Myocyte (in vitro differentiated cells): Measurements from ENCODE around the gene VPS26A. TPM values are rescaled to one million over a fixed set of nuclear protein-coding genes. Genes with fewer than 3 reads are reported as not detected.

Experiments
- DNase-seq: peaks from one replicate; pipeline ENCODE4 v3.0.0-alpha.2; 2012; ENCODE audit warnings: low read depth
- polyA plus RNA-seq: library from polyadenylated mRNA; unstranded; fragments of >200 nt; gene quantifications from one replicate; pipeline ENCODE4 v1.2.1, GENCODE V29; 2012; ENCODE audit warnings: missing spikeins
- total RNA-seq: library from RNA; depleted of rRNA; stranded (reverse); fragments of >200 nt; gene quantifications from 2 replicates; pipeline ENCODE4 v1.2.3, GENCODE V29; 2014

VPS26A gene
- total RNA-seq, result 28.1 and 32.2 TPM in 2 replicates
- 25.2 TPM for polyA plus RNA-seq

DNA sequence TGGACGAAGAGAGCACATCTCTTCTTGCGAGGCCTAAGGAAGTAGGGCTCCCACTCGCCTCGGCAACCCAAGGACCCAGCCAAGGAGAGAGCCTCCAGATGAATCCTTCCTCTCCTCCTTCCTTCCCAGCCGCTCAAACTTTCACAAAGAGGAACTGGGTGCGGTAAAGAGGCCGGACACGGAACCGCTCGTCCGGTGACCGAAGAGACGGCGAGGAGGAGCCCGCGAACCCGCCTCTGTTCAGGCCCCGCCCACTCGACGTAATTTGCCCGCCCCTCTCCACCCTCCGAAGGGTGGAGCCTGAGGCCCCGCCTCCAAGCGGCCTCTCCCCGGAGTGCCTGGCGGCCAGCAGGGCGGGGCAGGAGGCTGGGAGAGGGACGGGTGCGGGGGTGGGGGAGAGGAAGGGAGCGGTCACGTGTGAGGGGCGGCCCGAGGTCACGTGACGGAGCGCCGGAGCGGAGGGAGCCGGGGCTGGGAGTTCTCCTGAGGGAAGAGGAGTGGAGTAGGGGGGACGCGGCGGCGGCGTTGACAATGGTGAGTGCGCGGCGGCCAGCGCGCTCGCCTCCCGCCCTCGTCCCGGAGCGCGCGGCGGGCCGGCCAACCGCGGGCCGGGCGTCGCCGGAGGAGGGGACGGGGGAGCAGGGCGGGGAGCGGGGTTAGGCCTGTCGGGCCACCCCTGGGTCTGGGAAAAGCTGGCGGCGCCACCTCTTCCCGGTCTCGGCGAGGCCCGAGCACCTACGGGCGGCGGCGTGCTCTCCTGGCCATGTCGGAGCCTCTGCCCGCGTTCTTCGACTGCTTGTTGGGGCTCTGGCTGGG lies at the start of gene VPS26A:
TSS of gene VPS26A (plus strand) at position 432 of the 816 bp plus-strand sequence. CDS start at position 532, 100 bp downstream.
- DNase-seq, result peak; percentile 99

- no peak for DNase-seq
Observed at GRCh38 chr10:69074532-69074931, 49.4 kb upstream of the VPS26A start.

DNA sequence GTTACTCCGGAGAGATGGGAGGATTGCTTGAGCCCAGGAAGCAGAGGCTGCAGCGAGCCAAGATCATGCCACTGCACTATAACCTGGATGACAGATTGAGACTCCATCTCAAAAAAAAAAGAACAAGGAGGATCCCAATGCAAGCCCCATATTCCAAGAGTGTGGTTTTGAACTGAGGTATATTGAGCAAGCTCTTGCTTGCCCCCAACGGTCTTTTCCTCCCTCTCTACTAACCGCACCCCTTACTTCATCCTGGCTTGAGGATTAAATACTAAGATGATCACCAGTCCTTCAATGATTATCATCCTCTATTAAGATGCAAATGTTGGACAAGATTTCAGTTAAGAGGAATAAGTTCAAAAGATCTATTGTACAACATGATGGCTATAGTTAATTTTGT lies 48.5 kb upstream of the VPS26A start:
- no peak for DNase-seq

GRCh38 chr10:69078311-69078710 lies 45.7 kb upstream of the VPS26A start:
- DNase-seq, result peak; percentile 52

DNA sequence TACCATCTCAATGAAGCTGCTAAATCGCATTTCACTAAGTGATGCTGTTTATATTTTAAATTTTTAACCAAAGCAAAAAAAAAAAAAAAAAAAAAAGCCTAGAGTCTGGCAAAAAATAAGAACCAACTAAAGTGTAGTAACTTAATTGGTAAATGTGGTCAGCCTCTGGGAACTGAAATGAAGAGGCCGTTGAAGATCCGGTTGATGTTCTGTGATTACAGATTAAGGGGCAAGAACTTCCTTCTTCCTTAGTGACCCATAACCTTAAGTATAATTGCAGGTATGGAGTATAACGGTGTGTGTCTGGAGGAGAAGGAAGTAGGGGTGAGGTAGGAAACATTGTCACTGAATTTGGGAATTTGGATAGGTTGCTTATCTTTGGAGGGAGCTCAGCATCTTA lies 43.8 kb upstream of the VPS26A start:
- DNase-seq, result no peak

GRCh38 chr10:69086001-69086509 lies 37.9 kb upstream of the VPS26A start:
- DNase-seq, result no peak

DNA sequence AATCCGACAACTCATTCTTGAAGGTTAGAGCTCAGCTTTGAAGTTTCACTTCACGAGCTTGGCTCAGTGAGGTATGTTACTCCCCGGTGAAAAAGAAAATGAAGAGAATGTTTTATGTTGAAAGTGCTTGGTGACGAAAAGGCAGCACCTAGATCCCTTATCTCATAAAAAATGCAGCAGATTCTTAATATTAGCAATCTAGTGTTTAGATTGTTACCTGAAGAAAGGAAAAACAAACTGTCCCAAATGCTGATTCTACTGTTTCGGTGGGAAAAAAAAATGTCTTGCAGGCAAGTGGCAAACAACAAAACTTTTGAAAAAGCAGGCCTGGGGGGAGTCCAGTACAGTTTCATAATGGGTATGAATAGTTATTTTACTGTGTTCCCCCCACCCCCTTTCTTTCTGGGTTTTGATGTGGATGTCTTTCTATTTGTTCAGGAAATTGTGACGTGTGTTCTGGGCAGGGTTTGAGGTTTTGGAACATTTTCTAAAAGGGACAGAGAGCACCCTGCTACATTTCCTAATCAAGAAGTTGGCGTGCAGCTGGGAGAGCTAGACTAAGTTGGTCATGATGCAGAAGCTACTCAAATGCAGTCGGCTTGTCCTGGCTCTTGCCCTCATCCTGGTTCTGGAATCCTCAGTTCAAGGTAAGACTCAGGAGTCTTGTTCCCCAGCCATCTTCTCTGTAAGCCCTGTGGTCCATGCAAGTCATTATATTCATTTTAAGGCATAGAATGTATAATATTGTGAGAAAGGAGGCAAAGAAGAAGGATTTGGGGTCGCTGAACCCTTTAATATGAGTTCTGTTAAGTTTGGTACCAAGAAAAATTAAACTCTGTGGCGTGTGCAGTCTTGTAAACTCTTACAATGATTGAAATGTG lies 36.1 kb upstream of the VPS26A start, which contains the start of gene SRGN:
TSS of gene SRGN (plus strand) at position 514 of the 881 bp plus-strand sequence. CDS start at position 569, 55 bp downstream.
- DNase-seq, result peak; percentile 80

GRCh38 chr10:69088471-69088769 lies 35.6 kb upstream of the VPS26A start:
- DNase-seq, result no peak

- peak; percentile 32 for DNase-seq
Observed at GRCh38 chr10:69088801-69089501, 35.0 kb upstream of the VPS26A start.

GRCh38 chr10:69089638-69090599 lies 34.1 kb upstream of the VPS26A start:
- DNase-seq, result no peak

- peak; percentile 22 for DNase-seq
Observed at GRCh38 chr10:69090685-69091084, 33.3 kb upstream of the VPS26A start.

DNA sequence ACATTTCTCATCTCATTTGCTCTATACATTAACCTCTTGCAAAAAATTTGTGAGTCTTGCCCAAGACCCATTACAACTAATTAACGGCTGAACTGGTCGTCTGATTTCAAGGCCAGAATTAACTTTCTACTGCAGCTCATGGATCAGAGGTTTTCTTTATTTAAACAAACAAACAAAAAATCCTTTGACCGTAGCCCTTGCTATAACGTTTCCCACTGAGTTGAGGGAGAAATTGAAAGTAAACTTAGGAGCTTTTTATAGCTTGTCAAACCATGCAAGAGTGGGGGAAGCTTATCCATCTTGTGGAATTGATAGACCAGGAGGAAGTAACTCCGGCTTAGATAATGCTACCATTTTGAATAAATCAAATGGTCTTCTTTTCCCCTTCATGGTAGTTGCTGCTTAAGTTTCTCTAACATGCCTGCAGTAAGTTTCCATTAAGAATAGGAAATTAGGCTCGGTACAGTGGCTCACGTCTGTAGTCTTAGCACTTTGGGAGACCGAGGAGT lies 32.8 kb upstream of the VPS26A start:
- DNase-seq, result peak; percentile 27

DNA sequence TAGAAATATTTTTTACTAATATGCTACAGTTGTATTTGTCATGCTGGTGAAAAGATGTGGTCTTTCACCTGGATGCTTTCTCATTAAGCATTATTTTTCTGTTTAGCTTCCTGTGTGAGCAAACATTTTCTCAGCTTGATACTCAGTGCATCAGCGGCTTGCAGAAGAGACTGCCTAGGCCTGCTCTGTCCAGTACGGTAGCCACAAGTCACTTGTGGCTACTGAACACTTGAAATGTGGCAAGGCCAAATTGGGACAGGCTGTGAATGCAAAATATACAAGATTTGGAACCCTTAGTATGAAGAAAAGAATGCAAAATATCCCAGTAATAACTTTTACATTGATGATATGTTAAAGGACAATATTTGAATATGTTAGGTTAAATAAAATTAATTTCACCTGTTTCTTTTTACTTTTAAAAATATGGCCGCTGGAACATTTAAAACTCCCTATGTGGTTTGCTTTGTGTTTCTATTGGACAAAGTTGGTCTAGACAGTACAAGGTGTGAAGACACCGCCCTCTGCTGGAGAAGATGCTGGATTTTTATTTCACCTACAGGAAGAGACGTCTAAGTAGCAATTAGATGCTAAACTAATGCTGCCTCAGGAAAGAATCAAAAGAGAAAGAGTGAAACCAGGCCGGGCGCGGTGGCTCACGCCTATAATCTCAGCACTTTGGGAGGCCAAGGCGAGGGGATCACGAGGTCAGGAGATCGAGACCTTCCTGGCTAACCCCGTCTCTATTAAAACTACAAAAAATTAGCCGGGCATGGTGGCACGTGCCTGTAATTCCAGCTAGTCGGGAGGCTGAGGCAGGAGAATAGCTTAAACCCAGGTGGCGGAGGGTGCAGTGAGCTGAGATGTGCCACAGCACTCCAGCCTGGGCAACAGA lies 30.8 kb upstream of the VPS26A start:
- DNase-seq, result peak; percentile 90

DNA sequence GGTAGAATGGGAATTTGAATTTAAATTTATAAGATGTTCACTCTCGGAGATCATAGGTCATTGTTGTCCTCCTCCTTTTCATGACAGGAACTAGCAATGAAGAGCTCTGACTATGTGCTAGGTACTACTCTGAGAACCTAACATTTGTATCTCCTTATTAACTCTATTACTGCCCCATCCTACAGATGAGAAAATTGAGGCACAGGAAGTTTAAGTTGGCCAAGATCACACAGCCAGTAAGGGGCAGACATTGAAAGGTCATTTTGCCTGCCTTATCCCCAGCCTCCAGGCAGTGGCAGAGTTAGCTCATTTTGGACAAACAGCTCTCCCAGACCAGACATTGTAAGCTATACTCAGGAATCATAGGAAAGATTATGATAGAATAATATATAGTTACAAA lies 30.0 kb upstream of the VPS26A start:
- DNase-seq, result peak; percentile 47

GRCh38 chr10:69096045-69096444 lies 27.9 kb upstream of the VPS26A start:
- DNase-seq, result no peak

- DNase-seq, result no peak
Observed at GRCh38 chr10:69097729-69098128, 26.2 kb upstream of the VPS26A start.

GRCh38 chr10:69100136-69100872 lies 23.7 kb upstream of the VPS26A start:
- no peak for DNase-seq

- DNase-seq, result peak; percentile 37
Observed at GRCh38 chr10:69101451-69102095, 22.4 kb upstream of the VPS26A start.
